SU-DHL-6 (cell line): ENCODE data around the gene GPR82.

Source experiments
- CTCF ChIP-seq: fragments of 200-600 bp; sonication (generic); IDR thresholded peaks from one replicate; pipeline ENCODE4 v1.5.1; 2017; ENCODE audit warnings: antibody characterized with exemption, mild to moderate bottlenecking, low read length, moderate library complexity; ENCODE audit not compliant: insufficient read depth, poor library complexity, severe bottlenecking
- EZH2phosphoT487 ChIP-seq: fragments of 200-600 bp; sonication (generic), shearing (Covaris generic); conservative IDR thresholded peaks from 2 replicates; pipeline ENCODE4 v1.6.1; 2018; ENCODE audit warnings: mild to moderate bottlenecking, antibody characterized with exemption, low read length, moderate library complexity, mixed read lengths

- TF ChIP-seq CTCF, result no peak
- TF ChIP-seq EZH2phosphoT487, result no peak
These were observed 3.7 kb upstream of the GPR82 start for GRCh38 chrX:41720125-41720779.
